Measurements from ENCODE around the gene COX19.

Gene COX19

DNA sequence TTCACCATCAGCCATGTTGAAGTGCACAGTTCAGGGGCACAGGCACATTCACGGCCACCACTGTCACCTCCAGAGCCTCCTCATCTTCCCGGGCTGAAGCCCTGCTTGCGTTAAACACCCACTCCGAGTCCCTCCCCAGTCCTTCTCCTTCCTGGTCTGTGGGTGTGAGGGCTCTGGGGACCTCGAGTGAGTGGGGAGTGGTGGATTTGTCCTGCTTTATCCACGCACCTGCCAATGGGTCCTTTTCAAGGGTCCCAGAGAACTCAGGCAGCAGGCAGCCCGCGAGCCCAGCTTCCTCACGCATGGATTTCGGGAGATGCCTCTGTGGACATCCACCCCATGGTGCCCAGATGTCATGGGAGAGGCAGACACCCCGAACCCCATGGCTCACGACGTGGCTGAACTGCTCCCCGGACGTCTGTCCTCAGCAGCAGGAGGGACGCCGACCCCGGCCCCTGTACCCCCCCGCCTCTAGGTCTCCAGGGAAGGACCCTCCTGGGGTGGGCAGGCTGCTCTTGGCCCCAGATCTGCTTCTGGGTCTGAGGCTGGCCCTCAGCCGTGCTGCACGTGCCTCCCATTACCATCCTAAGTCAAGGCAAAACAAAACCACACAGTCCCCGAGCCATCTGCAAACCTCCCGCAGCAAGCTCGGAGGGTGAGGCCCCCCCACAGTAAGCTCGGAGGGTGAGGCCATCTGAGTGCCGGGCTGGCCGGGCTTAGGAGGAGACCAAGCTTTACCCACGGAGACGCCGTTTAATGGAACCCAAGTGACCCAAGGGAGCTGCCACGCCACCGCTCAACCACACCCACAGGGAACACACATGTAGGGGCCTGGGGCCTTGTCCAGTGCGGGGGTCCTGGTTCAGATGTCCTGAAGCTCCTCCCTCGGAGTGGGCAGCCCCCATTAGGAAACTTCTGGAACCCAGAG is 16.6 kb upstream of the COX19 start:
- DNase-seq (ENCODE audit: low spot score) = no peak

DNA sequence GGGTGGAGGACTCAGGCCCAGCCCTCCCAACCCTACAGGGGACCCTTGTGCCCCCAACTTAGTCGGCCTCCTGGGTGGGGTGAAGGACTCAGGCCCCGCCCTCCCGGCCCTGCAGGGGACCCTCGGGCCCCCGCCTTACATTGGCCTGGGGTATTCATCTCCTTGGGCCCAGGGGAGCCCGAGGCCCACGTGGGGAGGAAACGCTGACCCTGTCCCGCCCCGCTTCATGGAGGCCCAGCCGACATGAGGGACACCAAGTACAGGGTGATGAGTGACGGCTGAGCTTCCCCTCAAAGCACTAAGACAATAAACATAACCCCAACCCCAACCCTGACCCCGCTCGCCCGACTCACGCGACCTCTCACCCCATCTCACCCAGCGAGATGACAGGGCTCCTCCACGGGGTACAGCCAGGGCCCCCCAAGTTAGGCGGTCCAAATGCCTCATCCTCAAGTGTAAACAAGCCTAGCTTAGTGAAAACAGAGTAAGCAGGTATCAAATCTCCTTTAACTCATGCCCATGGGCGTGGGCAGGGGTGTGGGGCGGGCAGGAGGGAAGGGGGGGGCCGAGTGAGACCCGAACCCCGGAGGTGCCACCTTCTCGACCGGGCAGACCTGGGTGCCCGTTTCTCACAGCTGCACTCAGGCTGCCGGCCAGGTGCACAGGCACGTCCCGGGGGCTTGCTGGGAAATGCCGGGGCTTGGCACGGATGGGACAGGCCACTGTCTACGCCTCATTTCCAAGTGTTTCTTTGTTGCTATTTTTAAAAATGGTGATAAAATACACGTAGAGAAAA is 15.8 kb upstream of the COX19 start:
- no peak for DNase-seq (ENCODE audit: low spot score)

DNA sequence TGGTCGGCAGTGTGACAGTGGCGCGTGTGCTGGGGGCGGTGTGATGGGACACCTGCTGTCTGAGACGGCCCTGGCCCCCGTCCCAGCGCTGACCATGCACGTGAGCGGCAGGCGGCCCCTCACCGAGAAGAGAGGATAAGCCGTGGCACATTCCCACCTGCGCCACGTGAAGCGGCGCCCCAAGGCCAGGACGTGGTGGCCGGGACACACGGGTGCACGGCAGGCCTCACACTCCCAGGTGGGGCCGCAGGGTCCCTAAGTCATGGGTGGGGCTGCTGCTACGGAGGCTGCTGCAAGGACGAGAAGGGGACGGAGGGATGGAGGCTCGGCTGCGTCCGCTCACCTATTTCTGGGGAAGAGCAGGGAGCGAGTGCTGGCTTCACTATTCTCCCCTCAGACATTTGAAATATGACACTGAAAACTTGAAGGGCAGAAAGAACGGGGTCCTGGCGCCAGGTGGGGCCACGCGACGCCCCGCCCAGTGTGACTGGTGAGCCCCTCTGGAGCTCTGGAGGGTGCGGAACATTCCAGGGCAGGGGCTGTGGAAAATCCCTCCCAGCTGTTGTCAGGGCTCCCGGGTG is 15.1 kb upstream of the COX19 start:
- DNase-seq (ENCODE audit: low spot score) = no peak

DNA sequence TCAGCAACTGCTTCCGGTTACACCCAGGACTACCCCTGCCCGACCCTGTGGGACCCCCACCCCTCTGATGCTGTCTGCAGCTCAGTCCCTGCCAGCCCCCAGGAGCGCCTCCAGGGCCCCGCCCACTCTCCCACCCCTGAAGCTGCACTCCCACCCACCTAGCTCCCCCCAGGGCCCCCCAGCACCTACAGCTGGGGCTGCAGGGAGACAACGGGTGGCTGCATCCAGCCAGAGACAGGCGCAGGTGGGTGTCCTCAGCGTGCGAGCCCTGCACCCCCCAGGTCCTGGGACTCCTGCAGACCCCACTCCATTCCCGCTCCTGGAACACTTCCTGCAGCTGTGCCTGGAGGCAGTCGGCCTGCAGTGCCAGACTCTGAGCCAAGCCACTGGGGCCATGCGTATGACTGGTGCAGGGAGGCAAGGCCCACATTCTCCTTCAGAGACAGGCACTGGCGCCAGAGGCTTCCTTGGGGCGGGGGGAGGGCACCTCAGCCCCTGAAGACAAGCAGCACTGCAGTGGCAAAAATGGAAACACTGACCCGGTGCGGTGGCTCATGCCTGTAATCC is 13.7 kb upstream of the COX19 start:
- DNase-seq (ENCODE audit: low spot score) = no peak

DNA sequence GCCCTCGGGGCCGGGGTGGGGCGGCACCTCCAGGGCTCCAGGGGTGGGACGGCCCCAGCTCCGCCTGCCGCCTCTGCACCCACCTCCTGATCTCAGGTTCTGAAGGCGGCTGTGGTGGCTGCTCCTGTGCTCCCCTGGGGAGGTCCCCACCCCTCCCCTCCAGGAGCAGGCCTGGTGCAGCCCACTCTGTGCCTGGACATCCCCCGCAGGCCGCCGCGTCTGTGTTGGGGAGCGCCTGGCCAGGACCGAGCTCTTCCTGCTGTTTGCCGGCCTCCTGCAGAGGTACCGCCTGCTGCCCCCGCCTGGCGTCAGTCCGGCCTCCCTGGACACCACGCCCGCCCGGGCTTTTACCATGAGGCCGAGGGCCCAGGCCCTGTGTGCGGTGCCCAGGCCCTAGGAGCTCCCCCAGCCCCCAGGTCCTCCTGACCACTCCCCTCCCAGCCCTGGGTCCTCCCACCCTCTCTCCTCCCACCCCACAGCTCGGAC is 13.1 kb upstream of the COX19 start:
- no peak for DNase-seq (ENCODE audit: low spot score)

DNA sequence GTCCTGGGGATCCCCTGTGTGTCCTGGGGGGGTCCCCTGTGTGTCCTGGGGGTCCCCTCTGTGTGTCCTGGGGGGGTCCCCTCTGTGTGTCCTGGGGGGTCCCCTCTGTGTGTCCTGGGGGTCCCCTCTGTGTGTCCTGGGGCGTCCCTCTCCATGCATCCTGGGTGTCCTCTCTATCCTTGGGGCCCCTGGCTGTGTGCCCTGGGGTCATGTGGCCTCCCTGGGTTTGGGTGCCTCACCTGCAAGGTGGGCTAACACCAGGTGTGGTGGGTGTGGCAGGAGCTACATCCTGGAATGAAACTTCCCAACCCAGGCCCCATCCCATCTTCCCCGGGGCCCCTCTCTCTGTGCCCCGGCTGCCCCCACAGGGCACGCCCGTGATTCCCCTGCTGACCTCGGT is 12.6 kb upstream of the COX19 start:
- DNase-seq (ENCODE audit: low spot score) = no peak

DNA sequence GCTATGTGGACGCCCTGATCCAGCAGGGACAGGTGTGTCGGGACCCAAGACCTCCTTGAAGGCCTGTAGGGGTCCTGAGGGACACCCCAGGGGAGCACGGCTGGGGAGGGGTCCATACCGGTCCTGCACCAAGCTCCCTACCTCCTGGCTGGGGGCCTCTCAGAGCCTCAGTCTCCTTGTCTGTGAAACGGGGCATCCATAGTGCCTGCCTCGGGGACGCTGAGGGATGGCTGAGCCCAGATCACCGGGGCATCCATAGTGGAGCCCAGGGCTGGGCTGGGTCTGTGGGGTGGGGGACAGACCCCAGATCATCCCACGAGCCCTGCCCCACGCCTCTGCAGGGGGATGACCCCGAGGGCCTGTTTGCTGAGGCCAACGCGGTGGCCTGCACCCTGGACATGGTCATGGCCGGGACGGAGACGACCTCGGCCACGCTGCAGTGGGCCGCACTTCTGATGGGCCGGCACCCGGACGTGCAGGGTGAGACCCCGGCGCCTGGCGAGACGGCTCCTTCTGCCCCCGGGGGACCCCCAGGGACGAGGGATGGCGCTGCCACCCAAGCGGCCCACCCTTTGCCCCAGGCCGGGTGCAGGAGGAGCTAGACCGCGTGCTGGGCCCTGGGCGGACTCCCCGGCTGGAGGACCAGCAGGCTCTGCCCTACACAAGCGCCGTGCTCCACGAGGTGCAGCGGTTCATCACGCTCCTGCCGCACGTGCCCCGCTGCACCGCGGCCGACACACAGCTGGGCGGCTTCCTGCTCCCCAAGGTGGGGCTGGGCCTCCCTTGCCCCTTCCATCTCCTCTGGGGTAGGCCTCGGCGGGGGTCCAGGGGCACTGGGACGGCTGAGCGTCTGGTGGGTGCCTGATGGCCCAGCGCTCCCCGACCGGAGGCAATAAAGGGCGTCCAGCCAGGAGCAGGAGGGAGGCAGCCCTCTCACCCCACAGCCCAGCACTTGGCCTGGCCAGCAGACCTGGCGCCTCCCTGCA is 11.7 kb upstream of the COX19 start:
- DNase-seq (ENCODE audit: low spot score) = no peak

DNA sequence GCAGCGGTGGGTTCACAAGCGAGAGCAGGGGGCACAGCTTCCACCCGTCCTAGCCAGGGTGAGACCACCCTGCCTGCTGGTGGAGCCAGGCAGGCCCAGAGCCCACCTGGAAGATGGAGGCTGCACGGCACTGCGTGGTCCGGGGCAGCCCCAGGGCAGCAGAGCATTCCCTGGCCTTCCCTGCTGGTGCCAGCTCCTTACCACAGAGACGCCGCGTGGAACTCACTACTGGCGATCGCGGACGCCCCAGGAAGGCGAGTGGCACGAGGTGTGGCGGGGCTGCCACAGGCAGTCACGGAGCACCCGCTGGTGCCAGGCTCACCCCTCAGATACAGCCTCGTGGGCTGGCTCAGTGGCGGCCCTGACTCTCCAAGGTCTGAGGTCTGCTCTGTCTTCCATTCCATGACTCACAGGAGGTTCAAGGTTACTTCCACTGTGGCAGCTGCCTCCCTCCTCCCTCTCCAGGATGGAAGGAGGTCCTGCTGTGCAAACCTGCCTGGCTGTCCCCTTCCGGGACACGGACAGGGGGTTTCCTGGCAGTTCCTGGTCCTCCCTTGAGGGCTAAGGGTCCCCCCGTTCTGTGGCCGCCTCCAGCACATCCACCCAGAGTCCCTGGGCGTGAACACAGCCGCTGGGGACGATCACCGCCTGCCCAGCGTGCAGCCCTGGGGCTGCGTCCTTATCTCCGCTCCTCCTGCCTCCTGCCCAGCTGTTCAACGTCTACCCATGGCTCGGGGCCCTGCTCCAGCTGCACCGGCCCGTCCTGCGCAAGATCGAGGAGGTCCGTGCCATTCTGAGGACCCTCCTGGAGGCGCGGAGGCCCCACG is 10.8 kb upstream of the COX19 start:
- no peak for DNase-seq (ENCODE audit: low spot score)

DNA sequence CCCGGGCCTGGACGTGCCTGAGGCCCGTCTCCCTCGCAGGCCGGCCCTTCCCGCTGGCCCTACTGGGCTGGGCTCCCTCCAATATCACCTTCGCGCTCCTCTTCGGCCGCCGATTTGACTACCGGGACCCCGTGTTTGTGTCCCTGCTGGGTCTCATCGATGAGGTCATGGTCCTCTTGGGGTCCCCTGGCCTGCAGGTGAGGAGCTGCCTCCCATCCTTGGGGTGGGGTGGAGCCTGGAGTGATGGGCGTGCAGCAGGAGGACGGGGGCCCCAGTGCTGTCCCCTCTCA is 9.7 kb upstream of the COX19 start:
- no peak for DNase-seq (ENCODE audit: low spot score)

DNA sequence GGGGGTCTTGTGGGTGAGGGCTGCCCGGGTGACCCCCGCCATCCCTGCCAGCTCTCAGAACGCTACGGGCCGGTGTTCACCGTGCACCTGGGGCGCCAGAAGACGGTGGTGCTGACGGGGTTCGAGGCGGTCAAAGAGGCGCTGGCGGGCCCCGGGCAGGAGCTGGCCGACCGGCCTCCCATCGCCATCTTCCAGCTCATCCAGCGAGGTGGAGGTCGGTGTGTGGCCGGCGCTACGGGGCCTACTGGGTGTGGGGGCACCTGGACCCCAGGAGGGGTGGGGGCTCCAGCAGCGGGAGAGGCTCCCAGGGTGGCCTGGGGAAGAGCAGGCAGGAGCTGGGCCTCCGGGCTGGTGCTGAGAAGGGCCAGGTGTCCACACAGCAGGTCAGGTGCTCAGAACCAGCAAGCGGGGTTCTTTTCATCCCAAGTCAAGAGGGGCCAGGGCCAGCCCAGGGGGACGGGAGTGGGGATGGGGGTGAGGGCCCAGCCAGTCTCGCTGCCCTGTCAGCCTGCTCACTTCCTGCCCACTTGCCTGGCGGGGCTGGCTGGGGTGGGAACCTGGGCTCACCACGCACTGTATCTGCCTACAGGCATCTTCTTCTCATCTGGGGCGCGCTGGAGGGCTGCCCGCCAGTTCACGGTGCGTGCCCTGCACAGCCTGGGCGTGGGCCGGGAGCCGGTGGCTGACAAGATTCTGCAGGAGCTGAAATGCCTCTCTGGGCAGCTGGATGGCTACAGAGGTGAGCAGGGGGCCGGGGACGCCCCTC is 9.2 kb upstream of the COX19 start:
- no peak for DNase-seq (ENCODE audit: low spot score)

DNA sequence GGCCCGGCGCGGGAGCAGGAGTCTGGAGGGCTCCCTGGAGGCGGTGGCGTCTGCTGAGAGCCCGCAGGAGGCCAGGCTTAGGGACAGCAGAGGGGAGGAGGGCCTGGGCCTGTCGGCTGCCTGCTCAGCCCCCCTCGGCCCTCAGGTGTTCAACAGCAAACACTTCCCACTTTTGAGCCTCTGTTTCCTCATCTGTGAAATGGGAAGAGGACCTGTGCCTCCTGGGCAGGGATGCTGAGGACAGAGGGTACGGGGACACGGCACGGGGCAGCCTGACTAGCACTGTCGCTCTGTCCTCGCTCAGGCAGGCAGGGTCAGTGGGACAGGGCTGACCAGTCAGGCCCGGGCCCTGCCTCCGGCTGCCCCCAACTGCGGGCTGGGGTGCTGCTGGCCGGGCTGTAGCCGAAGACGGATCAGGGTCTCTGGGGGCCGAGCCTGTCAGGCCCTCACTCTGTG is 8.3 kb upstream of the COX19 start:
- no peak for DNase-seq (ENCODE audit: low spot score)

DNA sequence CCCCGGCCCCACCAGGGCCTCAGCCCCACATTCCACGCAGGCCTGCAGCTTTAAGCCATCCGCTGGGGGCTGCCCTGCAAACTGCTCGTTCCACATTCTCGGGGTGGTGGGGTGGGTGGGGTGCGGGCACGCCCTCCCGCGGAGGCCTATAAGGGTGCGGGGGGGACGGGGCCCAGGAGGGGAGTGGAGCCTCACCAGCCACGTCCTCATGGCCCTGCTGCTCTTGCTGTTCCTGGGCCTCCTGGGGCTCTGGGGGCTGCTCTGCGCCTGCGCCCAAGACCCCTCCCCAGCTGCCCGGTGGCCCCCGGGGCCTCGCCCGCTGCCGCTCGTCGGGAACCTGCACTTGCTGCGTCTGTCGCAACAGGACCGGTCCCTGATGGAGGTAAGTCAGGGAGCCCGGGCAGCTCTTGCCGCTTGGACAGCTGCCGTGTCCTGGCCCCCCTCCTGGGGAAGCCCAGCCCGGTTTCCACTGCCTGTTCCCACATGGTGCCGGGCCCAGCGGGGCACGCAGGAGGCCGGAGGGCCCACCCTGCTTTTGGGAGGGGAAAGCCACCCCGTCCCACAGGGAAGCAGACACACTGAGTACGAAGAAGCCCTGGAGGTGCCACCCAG is 7.8 kb upstream of the COX19 start, which contains the start of gene CYP2W1:
CYP2W1 (plus strand) TSS at position 178 of the 612 bp plus-strand sequence; CDS start at position 209, 31 bp downstream.
- DNase-seq (ENCODE audit: low spot score) = no peak

DNA sequence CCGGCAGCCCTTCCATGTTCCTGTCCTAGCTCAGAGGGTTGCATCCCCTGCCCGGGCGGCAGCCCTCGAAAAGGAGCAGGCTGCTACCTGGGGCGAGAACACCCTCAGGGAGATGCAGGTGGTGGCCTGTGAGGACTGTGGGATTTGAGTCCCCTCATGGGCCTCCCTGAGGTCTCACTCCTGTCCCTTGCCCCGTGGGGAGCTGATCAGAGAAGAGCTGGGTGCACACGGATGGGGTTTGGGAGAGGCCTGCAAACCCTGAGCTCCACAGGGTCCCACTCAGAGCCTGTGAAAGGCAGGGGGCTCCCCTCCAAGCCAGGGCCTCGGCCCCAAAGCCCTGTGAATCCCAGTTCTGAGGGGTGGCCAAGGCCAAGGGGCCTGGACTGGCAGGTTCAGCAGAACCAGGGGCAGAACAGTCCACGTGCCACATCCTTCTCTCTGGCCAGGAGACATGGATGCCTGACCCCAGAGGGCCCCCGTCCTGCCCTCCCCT is 7.2 kb upstream of the COX19 start:
- DNase-seq (ENCODE audit: low spot score) = no peak

DNA sequence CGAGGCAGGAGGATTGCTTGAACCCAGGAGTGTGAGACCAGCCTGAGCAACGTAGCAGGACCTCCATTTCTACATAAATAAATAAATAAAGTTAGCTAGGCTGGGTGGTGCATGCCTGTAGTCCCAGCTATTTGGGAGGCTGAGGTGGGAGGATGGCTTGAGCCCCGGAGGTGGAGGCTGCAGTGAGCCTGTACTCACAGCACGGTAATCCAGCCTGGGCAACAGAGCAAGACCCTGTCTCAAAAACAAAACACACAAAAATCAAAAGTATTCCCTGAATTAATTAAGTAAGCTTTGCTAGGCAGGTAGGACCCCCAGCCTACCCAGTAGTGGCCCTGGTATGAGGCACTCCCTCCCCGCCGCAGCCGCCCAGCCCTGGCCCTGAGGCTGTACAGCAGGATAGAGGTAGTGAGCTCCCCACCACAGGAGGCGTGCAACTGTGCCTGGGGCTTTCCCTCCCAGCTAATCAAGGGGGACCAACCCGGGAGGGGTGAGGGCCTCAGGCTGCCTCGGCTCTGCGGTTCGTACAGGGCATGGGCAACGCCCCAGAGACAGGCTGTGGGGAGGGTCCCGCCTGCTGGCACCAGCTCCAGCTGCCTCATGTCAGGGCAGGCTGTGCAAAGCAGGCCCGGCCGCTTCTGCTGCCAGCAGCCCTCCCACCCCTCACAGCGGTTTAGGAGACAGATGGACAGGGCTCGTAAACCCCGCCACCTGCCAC is 6.6 kb upstream of the COX19 start:
- no peak for DNase-seq (ENCODE audit: low spot score)

DNA sequence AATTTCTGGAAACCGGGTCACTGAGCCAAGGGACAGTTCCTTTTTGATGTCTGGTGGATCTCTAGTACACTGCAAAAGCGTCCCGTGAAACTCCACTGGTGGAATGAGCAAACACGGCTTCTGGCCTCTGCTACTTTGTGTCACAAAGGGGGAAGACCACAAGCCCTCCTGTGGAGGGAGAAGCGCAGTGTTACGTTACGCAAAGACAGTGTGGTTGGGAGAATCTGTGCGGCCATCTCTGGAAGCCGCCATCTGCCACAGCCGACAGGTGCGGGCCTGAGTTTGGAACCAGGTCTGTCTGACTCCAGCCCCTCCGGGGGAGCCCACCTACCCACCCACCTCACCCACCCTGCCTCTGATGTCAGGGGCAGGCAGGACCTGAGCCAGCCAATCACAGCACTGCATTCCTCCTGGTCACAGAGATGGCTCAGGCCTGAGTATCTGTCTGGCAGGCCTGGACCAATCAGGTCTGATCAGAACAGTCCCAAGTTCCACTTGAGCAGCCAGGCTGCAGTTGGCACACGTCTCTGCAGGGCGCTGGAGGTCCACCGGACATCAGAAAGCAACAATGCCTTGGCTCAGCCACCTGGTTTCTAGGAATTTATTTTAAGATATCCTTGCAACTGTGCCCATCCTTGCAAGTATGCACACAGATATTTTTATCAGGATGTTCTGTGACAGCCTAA is 4.7 kb upstream of the COX19 start:
- no peak for DNase-seq (ENCODE audit: low spot score)

DNA sequence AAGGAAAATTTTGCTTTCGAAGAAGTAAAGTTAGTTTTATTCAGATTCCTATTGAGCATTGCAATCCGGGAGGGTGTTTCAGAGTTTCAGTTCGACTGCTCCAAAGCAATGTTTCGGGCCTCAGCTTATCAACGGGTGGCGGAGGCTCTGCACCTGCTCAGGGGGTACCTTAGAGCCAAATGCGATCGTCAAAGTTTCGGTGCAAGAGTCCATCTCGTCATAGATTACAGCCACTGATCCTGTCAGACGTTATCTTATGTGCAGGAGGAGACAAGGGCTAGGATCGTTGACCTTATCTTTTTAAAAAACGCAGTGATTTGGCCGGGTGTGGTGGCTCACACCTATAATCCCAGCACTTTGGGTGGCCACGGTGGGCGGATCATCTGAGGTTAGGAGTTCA is 3.8 kb upstream of the COX19 start:
- DNase-seq (ENCODE audit: low spot score) = no peak

DNA sequence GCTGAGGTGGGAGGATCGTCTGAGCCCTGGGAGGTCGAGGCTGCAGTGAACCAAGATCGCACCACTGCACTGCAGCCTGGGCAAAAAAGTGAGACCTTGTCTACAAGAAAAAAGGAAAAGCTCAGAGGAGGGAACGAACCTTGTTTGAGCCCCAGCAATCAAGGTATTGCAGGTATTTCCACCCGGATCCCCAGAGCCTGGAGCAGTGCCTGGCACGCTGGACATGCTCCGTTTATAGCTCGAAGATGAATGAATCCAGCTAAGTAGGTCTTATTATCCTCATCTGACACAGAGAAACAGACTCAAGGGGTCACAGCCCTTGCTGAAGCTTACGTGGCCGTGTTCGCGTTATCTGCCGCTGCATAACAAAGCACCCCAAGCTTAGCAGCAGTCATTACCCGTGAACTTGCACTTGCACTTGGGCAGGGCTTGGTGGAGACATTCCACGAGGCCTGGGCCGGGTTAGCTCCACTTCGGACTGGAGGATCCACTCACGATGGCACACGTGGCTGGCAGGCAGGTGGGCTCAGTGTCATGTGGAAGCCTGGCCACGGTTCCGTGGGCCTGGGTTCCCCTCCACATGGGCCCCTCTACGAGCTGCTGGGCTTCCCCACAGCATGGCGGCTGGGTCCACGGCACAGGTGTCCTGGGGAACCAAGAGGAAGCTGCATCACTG is 3.2 kb upstream of the COX19 start:
- DNase-seq (ENCODE audit: low spot score) = no peak

All from putamen (tissue), 1 donor.